Measurements from ENCODE around the gene C19orf25. TPM values are rescaled to one million over a fixed set of nuclear protein-coding genes. Genes with fewer than 3 reads are reported as not detected.

Gene C19orf25
- total and polyA plus RNA-seq, 9 of the 15 experiments (the other 6 are each of a cell fraction or from before 2014, with no cell fraction given) = 0.79 to 96.0 (median 36.1) TPM

GRCh38 chr19:1445185-1445931 lies 33.7 kb downstream of the C19orf25 start (continued):
- TF ChIP-seq AFF1 (IDR thresholded peaks at IDR 0.05; ENCODE audit: low read depth in 1 of 2, partially characterized antibody in 2 of 2) (no peak), ZNF445 (CRISPR knock-in tag; IDR thresholded peaks at IDR 0.05; ENCODE audit: low read depth) (no peak), KDM2B (CRISPR knock-in tag; IDR thresholded peaks at IDR 0.05) (peak; percentile 71; the same call in 1 of the 2 replicates), RFX5 (IDR thresholded peaks at IDR 0.05; ENCODE audit: low read depth, low read length) (no peak), ZNF431 (CRISPR knock-in tag; IDR thresholded peaks at IDR 0.05) (peak; percentile 57; the same call in 1 of the 2 replicates), MEF2A (IDR thresholded peaks at IDR 0.05; ENCODE audit: control insufficient read depth, low read depth, low read length) (no peak), ZNF175 (CRISPR knock-in tag; IDR thresholded peaks at IDR 0.05; ENCODE audit: low read depth) (no peak), PCBP1 (IDR thresholded peaks at IDR 0.05; ENCODE audit: low read depth, low read length, poor library complexity, severe bottlenecking) (peak; percentile 70), TSHZ1 (CRISPR knock-in tag; IDR thresholded peaks at IDR 0.05) (no peak), NR3C1 (CRISPR knock-in tag; IDR thresholded peaks at IDR 0.05) (no peak), MBD2 (IDR thresholded peaks at IDR 0.05; ENCODE audit: borderline replicate concordance, low read depth) (no peak), SRF (CRISPR knock-in tag; IDR thresholded peaks at IDR 0.05) (no peak), LARP7 (IDR thresholded peaks at IDR 0.05) (no peak), ZBTB26 (CRISPR knock-in tag; IDR thresholded peaks at IDR 0.05) (no peak), GABPB2 (CRISPR knock-in tag; conservative IDR thresholded peaks at IDR 0.05) (no peak), MTA1 (IDR thresholded peaks at IDR 0.05; ENCODE audit: borderline replicate concordance) (no peak), DMBX1 (CRISPR knock-in tag; IDR thresholded peaks at IDR 0.05; ENCODE audit: borderline replicate concordance) (no peak), POLR2AphosphoS2 (IDR thresholded peaks at IDR 0.05; ENCODE audit: low read length) (no peak), POLR2H (tag; IDR thresholded peaks at IDR 0.05; ENCODE audit: low read depth) (no peak), GTF2F1 (IDR thresholded peaks at IDR 0.05; ENCODE audit: low read depth, low read length) (no peak)

Measured in K562 (cell line).